K562 (cell line): ENCODE measurements around the gene LRRC74B. TPM values are rescaled to one million over a fixed set of nuclear protein-coding genes. Genes with fewer than 3 reads are reported as not detected.
A peak's percentile ranks its signal among the peaks of the same experiment; 100 is the strongest.

Source experiments
- ATAC-seq: fragments of 200-7000 bp; cut with Tn5 transposase; 3 replicates; pipeline ENCODE4 v1.9.1; 2020; ENCODE audit warnings: moderate library complexity
- BruUV-seq: library from RNA; stranded (reverse); fragments of 400-500 nt; replicated peaks from 2 replicates; lab custom pipeline; 2021; lab: Mats Ljungman, UMichigan
- CTCF ChIA-PET: fragments of 300-600 bp; formaldehyde crosslinking; extraction: SDS; loops from one replicate; lab custom pipeline; 2021; ENCODE audit warnings: low intra/inter-chr PET ratio; lab: Yijun Ruan, JAX
- POLR2A ChIA-PET: fragments of 300-600, 350-650 bp; sonication (Branson Sonifier 250); formaldehyde crosslinking; extraction: SDS; loops from one replicate; lab custom pipeline; 2021; ENCODE audit warnings: antibody characterized with exemption, inconsistent platforms; lab: Yijun Ruan, JAX
- DNase-seq, 4 experiments: peaks; one replicate each; pipeline versions ENCODE4 v3.0.0 to v3.0.0-alpha.2; 2011 to 2018; ENCODE audit warnings: low spot score in 3 of 4, mixed read lengths in 3 of 4; ENCODE audit errors: extremely low read depth in 1 of 4
- FAIRE-seq: peaks from 2 replicates; lab custom pipeline; 2011; peaks lifted over from hg19 to GRCh38; lab: Jason Lieb, UNC
- H2AFZ ChIP-seq: 2 replicates; pipeline ENCODE4 v1.6.0; 2011; ENCODE audit warnings: low read depth, low read length, control low read depth, inconsistent platforms
- H3K27ac ChIP-seq: fragments of 200-600 bp; 3 replicates; pipeline ENCODE4 v1.8.0; 2011; ENCODE audit warnings: low read depth, mild to moderate bottlenecking, control low read depth, inconsistent platforms, low read length, moderate library complexity, mixed read lengths; ENCODE audit errors: extremely low read depth
- H3K27me3 ChIP-seq, 2 experiments: fragments of 300-600 bp in 1 of 2; 2 replicates in 1 of 2; 3 replicates in 1 of 2; pipeline versions ENCODE4 v1.6.0 to v1.8.0; 2011; ENCODE audit warnings: inconsistent platforms in 2 of 2, low read length in 2 of 2, mild to moderate bottlenecking in 1 of 2, mixed read lengths in 1 of 2, moderate library complexity in 1 of 2; ENCODE audit not compliant: control insufficient read depth in 2 of 2, insufficient read depth in 2 of 2
- H3K36me3 ChIP-seq: fragments of 300-600 bp; 3 replicates; pipeline ENCODE4 v1.8.0; 2011; ENCODE audit warnings: mild to moderate bottlenecking, low read length, inconsistent platforms; ENCODE audit not compliant: control insufficient read depth, insufficient read depth
- H3K4me1 ChIP-seq, 2 experiments: fragments of 200-600 bp in 1 of 2; replicated peaks in 1 of 2; 2 replicates in 1 of 2; 3 replicates in 1 of 2; pipeline versions ENCODE4 v1.5.1 to v1.8.0; 2011; ENCODE audit warnings: inconsistent platforms in 2 of 2, low read length in 2 of 2, mild to moderate bottlenecking in 1 of 2, mixed read lengths in 1 of 2, moderate library complexity in 1 of 2; ENCODE audit not compliant: control insufficient read depth in 2 of 2, insufficient read depth in 2 of 2
- H3K4me2 ChIP-seq: 2 replicates; pipeline ENCODE4 v1.6.1; 2011; ENCODE audit warnings: low read length, control low read depth, inconsistent platforms, mixed read lengths; ENCODE audit not compliant: insufficient read depth
- H3K4me3 ChIP-seq: fragments of 200-600 bp; sonication (generic), shearing (Covaris generic); 2 replicates; pipeline ENCODE4 v1.5.1; 2016; ENCODE audit warnings: control low read depth, inconsistent platforms
- H3K79me2 ChIP-seq: fragments of 200-600 bp; 3 replicates; pipeline ENCODE4 v1.8.0; 2011; ENCODE audit warnings: low read length, inconsistent platforms; ENCODE audit not compliant: control insufficient read depth, insufficient read depth
- H3K9ac ChIP-seq, 2 experiments: 2 replicates each; pipeline versions ENCODE4 v1.6.0 to v1.6.1; 2011; ENCODE audit warnings: low read depth in 2 of 2, low read length in 2 of 2, control low read depth in 1 of 2, inconsistent platforms in 1 of 2, mild to moderate bottlenecking in 1 of 2, mixed read lengths in 1 of 2; ENCODE audit not compliant: insufficient read depth in 1 of 2
- H3K9me1 ChIP-seq: one replicate; pipeline ENCODE4 v1.6.0; 2011; ENCODE audit warnings: inconsistent platforms, mild to moderate bottlenecking, low read length, moderate library complexity; ENCODE audit not compliant: control insufficient read depth, insufficient read depth
- H3K9me3 ChIP-seq: replicated peaks from 2 replicates; pipeline ENCODE4 v1.5.1; 2011; ENCODE audit warnings: low read depth, low read length, inconsistent platforms; ENCODE audit not compliant: control insufficient read depth, insufficient read depth
- H4K20me1 ChIP-seq: replicated peaks from 2 replicates; pipeline ENCODE4 v1.6.1; 2011; ENCODE audit warnings: low read length, inconsistent platforms, mixed read lengths; ENCODE audit not compliant: control insufficient read depth, insufficient read depth
- ARNT ChIP-seq, 2 experiments: fragments of 450-650 bp; IDR thresholded peaks; 2 replicates each; pipeline ENCODE4 v1.6.1; 2016; ENCODE audit warnings: mild to moderate bottlenecking in 1 of 2
- CREBBP ChIP-seq: IDR thresholded peaks from one replicate; pipeline ENCODE4 v1.6.1; 2012; ENCODE audit warnings: low read depth, mild to moderate bottlenecking, control low read depth, inconsistent platforms, low read length
- CSDE1 ChIP-seq, 2 experiments: fragments of 450-650 bp; IDR thresholded peaks; 2 replicates each; pipeline ENCODE4 v1.6.1; 2016; ENCODE audit warnings: mild to moderate bottlenecking in 1 of 2
- E2F5 ChIP-seq: sonication (generic); formaldehyde crosslinking; IDR thresholded peaks from 2 replicates; pipeline ENCODE4 v1.8.0; 2022; ENCODE audit warnings: mild to moderate bottlenecking, missing genetic modification reagents
- KDM4B ChIP-seq, 2 experiments: fragments of 450-650 bp in 1 of 2; sonication (generic) in 1 of 2; IDR thresholded peaks; 2 replicates each; pipeline ENCODE4 v1.6.1; 2016 to 2017; ENCODE audit warnings: borderline replicate concordance in 2 of 2, antibody characterized with exemption in 1 of 2, low read depth in 1 of 2, mild to moderate bottlenecking in 1 of 2
- NFXL1 ChIP-seq: fragments of 450-650 bp; formaldehyde crosslinking; IDR thresholded peaks from 2 replicates; pipeline ENCODE4 v1.4.0; 2021; ENCODE audit warnings: mild to moderate bottlenecking
- POLR2H ChIP-seq: IDR thresholded peaks from 2 replicates; pipeline ENCODE4 v1.6.1; 2016; ENCODE audit warnings: missing genetic modification characterization, low read depth, mild to moderate bottlenecking, control low read depth, missing compliant biosample characterization, moderate library complexity
- RAD21 ChIP-seq, 2 experiments: fragments of 250-450 bp in 1 of 2; fragments of 450-650 bp in 1 of 2; sonication (Bioruptor Pico) in 1 of 2; formaldehyde crosslinking in 1 of 2; IDR thresholded peaks in 1 of 2; conservative IDR thresholded peaks in 1 of 2; 2 replicates each; pipeline versions ENCODE4 v1.4.0 to v1.8.0; 2020 to 2022; ENCODE audit warnings: mild to moderate bottlenecking in 2 of 2, moderate library complexity in 1 of 2
- RHOXF2B ChIP-seq: fragments of 250-450 bp; sonication (Bioruptor Pico); conservative IDR thresholded peaks from 2 replicates; pipeline ENCODE4 v1.5.1; 2021
- SMARCB1 ChIP-seq: IDR thresholded peaks from 2 replicates; pipeline ENCODE4 v1.6.1; 2011; ENCODE audit warnings: improper control_type of control experiment, low read depth; ENCODE audit not compliant: insufficient read length
- WHSC1 ChIP-seq: IDR thresholded peaks from one replicate; pipeline ENCODE4 v1.6.1; 2012; ENCODE audit warnings: low read length, control low read depth, inconsistent platforms
- ZBTB49 ChIP-seq: sonication (generic); formaldehyde crosslinking; IDR thresholded peaks from 2 replicates; pipeline ENCODE4 v1.8.0; 2022; ENCODE audit warnings: missing genetic modification reagents, mild to moderate bottlenecking, borderline replicate concordance
- WGBS: fragments of 100-300 bp; shearing (Covaris generic); methylation state at CpG from one replicate; pipeline ENCODE4 v1.1.6; 2016; ENCODE audit warnings: low coverage, mixed read lengths; ENCODE audit not compliant: insufficient coverage; ENCODE audit errors: missing lambda C conversion rate; 5-methylcytosine and 5-hydroxymethylcytosine counted together
- in situ Hi-C: fragments of 300-500 bp; cut with MboI; formaldehyde crosslinking; loops from 4 replicates; pipeline ENCODE4 v1.15.0; 2018; ENCODE audit warnings: inconsistent platforms, mixed read lengths
- intact Hi-C: fragments of 100-400 bp; cut with micrococcal nuclease; formaldehyde crosslinking; loops from 2 replicates; pipeline ENCODE4 v1.14.2; 2022
- polyA plus RNA-seq, 8 experiments: library from polyadenylated mRNA; depleted of rRNA in 4 of 8; stranded (reverse) in 5 of 8; unstranded in 3 of 8; fragments of >200 nt; fragmentation: Nextera tagmentation in 2 of 8; fragmentation: Illumina TruSeq in 1 of 8; extraction: Ambion mirVana in 2 of 8; extraction: Trizol in 1 of 8; gene quantifications; 2 replicates each; pipeline versions ENCODE4 v1.2.1 to v1.2.3, GENCODE V29; 2011 to 2014; ENCODE audit warnings: inconsistent platforms in 1 of 8, missing spikeins in 1 of 8
- total RNA-seq, 7 experiments: library from RNA; depleted of rRNA in 6 of 7; stranded (reverse); fragments of >200 nt in 6 of 7; fragmentation: Illumina TruSeq in 2 of 7; extraction: Trizol in 2 of 7; gene quantifications; 2 replicates each; pipeline versions ENCODE4 v1.2.1 to v1.2.3, GENCODE V29; 2011 to 2021; ENCODE audit warnings: low replicate concordance in 1 of 7
- TF ChIP-seq, protein P1 (sequence below): fragments of 250-450 bp; sonication (Bioruptor Pico); IDR thresholded peaks from 2 replicates; pipeline ENCODE4 v1.8.0; 2021; ENCODE audit warnings: moderate library complexity, mild to moderate bottlenecking, inconsistent platforms
- TF ChIP-seq, protein P2 (sequence below): fragments of 250-450 bp; sonication (Bioruptor Pico); IDR thresholded peaks from 2 replicates; pipeline ENCODE4 v1.5.1; 2021; ENCODE audit warnings: mild to moderate bottlenecking

The LRRC74B gene
- total and polyA plus RNA-seq, 9 of the 15 experiments (the other 6 are each of a cell fraction or from before 2014, with no cell fraction given), result not detected

DNA sequence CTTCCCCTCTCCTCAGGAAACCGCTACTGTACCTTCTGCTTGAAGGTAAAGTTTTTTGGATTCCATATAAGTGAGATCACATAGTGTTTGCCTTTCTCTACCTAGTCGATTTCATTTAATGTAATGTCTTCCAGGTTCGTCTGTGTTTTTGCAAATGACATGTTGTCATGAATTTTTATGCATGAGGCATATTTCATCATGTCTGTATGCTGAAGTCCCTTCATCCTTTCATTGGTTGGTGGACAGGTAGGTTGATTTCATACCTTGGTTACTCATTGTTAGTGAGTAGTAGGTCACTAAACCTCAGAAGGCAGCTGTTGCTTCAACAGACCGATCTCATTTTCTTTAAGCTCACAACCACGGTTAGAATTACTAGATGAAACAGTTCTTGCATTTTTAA, 60.3 kb downstream of the LRRC74B start (continued):
- TF ChIP-seq RAD21 (CRISPR knock-in tag; conservative IDR thresholded peaks at IDR 0.05 in 1 of 2, IDR thresholded peaks at IDR 0.05 in 1 of 2), result no peak

- Histone ChIP-seq H3K4me1 (peaks cover 0 to 7% of the 10 kb centered on the region in 2 experiments; a peak in 3 of 5 replicates), H3K4me2 (no peak overlapping the region), H3K9ac (no peak overlapping the region), H4K20me1 (no peaks in the 10 kb centered on the region), H3K27me3 (no peaks in the 10 kb centered on the region), H3K4me3 (no peak overlapping the region), H3K9me3 (0 out of 2 replicates have a peak, but pooled peaks cover 2% of the 10 kb centered on the region), H3K9me1 (no peaks in the 10 kb centered on the region), H3K79me2 (no peaks in the 10 kb centered on the region), H2AFZ (peak overlapping the region; percentile 46), H3K27ac (no peak overlapping the region), H3K36me3 (no peaks in the 10 kb centered on the region)
- BruUV-seq, result no TSS peak
- WGBS, result 38% methylated on average over 4 of the region's 4 CpGs
- intact Hi-C loops (no loop called here), in situ Hi-C loops (loop anchor here (25.0 kb wide), 1 partner anchor 104 kb away; no protein-coding TSS in a partner anchor)
- CTCF ChIA-PET, result interaction anchor here (0.5 to 1.1 kb wide), 2 partner anchors 10 to 320 kb away, joined by 3 read pairs; no protein-coding TSS in a partner anchor
- POLR2A ChIA-PET, result interaction anchor here (1.0 to 2.1 kb wide), 5 partner anchors 9 to 106 kb away, joined by 3 to 12 read pairs (median 4); partner anchors contain the start of gene THAP7
- no peak; the same call in 2 of the 3 replicates for ATAC-seq
- no peak for DNase-seq
- no peak for FAIRE-seq
- TF ChIP-seq RHOXF2B (CRISPR knock-in tag), result 0 out of 2 replicates have a peak, but pooled peaks have one; percentile 53
- no peak for TF ChIP-seq ZBTB49 (CRISPR knock-in tag)
- peak in 1 of 2 experiments; percentile 35; a peak in 1 of 4 replicates for TF ChIP-seq CSDE1 (IDR thresholded peaks at IDR 0.05)
- TF ChIP-seq CREBBP, result no peak
- TF ChIP-seq, protein P1, sequence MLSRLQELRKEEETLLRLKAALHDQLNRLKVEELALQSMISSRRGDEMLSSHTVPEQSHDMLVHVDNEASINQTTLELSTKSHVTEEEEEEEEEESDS (CRISPR knock-in tag), result no peak
- TF ChIP-seq ARNT (IDR thresholded peaks at IDR 0.05), result no peak
- TF ChIP-seq SMARCB1, result no peak
- TF ChIP-seq E2F5 (CRISPR knock-in tag), result no peak
- TF ChIP-seq WHSC1, result no peak
- TF ChIP-seq NFXL1, result peak; percentile 39; the same call in 1 of the 2 replicates
- peak in 1 of 2 experiments; percentile 99; a peak in 2 of 4 replicates for TF ChIP-seq KDM4B (IDR thresholded peaks at IDR 0.05; ENCODE audit: borderline replicate concordance in 2 of 2, low read depth in 1 of 2)
- TF ChIP-seq, protein P2, sequence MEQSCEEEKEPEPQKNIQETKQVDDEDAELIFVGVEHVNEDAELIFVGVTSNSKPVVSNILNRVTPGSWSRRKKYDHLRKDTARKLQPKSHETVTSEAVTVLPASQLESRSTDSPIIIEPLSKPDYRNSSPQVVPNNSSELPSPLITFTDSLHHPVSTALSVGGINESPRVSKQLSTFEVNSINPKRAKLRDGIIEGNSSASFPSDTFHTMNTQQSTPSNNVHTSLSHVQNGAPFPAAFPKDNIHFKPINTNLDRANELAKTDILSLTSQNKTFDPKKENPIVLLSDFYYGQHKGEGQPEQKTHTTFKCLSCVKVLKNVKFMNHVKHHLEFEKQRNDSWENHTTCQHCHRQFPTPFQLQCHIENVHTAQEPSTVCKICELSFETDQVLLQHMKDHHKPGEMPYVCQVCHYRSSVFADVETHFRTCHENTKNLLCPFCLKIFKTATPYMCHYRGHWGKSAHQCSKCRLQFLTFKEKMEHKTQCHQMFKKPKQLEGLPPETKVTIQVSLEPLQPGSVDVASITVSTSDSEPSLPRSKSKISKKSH (CRISPR knock-in tag), result peak; percentile 91
- TF ChIP-seq POLR2H, result peak; percentile 80
These were observed 62.8 kb downstream of the LRRC74B start for GRCh38 chr22:21108379-21109115.
